DND-41 (cell line): Measurements from ENCODE around the gene ARL16.

Source experiments
- CTCF ChIP-seq: IDR thresholded peaks from 2 replicates; pipeline ENCODE4 v1.5.1; 2012; ENCODE audit warnings: borderline replicate concordance, low read length, moderate library complexity, mild to moderate bottlenecking; ENCODE audit not compliant: poor library complexity, severe bottlenecking; ENCODE audit errors: extremely low read depth
- EZH2 ChIP-seq: IDR thresholded peaks from 3 replicates; pipeline ENCODE4 v1.6.1; 2012; ENCODE audit warnings: borderline replicate concordance, low read depth, mild to moderate bottlenecking, moderate library complexity, low read length, inconsistent platforms; ENCODE audit not compliant: severe bottlenecking

- TF ChIP-seq EZH2 (no peak), CTCF (no peak)
Observed at GRCh38 chr17:81676906-81677305, 6.7 kb downstream of the ARL16 start.
